Measurements from ENCODE around the gene DOCK4.

The DOCK4 gene

GRCh38 chr7:112064627-112065385 lies 141.4 kb downstream of the DOCK4 start:
- no peaks in the 10 kb centered on the region for H3K9me3 ChIP-seq (ENCODE audit: control insufficient read depth, insufficient read depth, low read length)
- H3K27me3 ChIP-seq (ENCODE audit: control insufficient read depth, insufficient read depth, low read length): no peaks in the 10 kb centered on the region
- no peaks in the 10 kb centered on the region for H3K36me3 ChIP-seq (ENCODE audit: control insufficient read depth, insufficient read depth, low read length)
- H3K4me3 ChIP-seq (ENCODE audit: low read depth, low read length): no peak overlapping the region
- H3K4me1 ChIP-seq (ENCODE audit: control insufficient read depth, insufficient read depth, low read length): peaks cover 4% of the 10 kb centered on the region
- no peak overlapping the region for H3K9ac ChIP-seq (ENCODE audit: low read depth, low read length)

- Histone ChIP-seq H3K9ac (ENCODE audit: low read depth, low read length) (no peak overlapping the region), H3K36me3 (ENCODE audit: control insufficient read depth, insufficient read depth, low read length) (no peaks in the 10 kb centered on the region), H3K9me3 (ENCODE audit: control insufficient read depth, insufficient read depth, low read length) (no peaks in the 10 kb centered on the region), H3K4me1 (ENCODE audit: control insufficient read depth, insufficient read depth, low read length) (peaks cover 4% of the 10 kb centered on the region), H3K27me3 (ENCODE audit: control insufficient read depth, insufficient read depth, low read length) (no peaks in the 10 kb centered on the region), H3K4me3 (ENCODE audit: low read depth, low read length) (no peak overlapping the region)
Measured at GRCh38 chr7:112063974-112064373, 142.2 kb downstream of the DOCK4 start.

GRCh38 chr7:112061051-112061450 lies 145.1 kb downstream of the DOCK4 start:
- peaks cover 4% of the 10 kb centered on the region for H3K4me1 ChIP-seq (ENCODE audit: control insufficient read depth, insufficient read depth, low read length)
- H3K36me3 ChIP-seq (ENCODE audit: control insufficient read depth, insufficient read depth, low read length): no peaks in the 10 kb centered on the region
- H3K27me3 ChIP-seq (ENCODE audit: control insufficient read depth, insufficient read depth, low read length): no peaks in the 10 kb centered on the region
- no peak overlapping the region for H3K4me3 ChIP-seq (ENCODE audit: low read depth, low read length)
- H3K9me3 ChIP-seq (ENCODE audit: control insufficient read depth, insufficient read depth, low read length): no peaks in the 10 kb centered on the region
- no peak overlapping the region for H3K9ac ChIP-seq (ENCODE audit: low read depth, low read length)

GRCh38 chr7:112060625-112061024 lies 145.6 kb downstream of the DOCK4 start:
- peaks cover 4% of the 10 kb centered on the region for H3K4me1 ChIP-seq (ENCODE audit: control insufficient read depth, insufficient read depth, low read length)
- no peaks in the 10 kb centered on the region for H3K36me3 ChIP-seq (ENCODE audit: control insufficient read depth, insufficient read depth, low read length)
- H3K4me3 ChIP-seq (ENCODE audit: low read depth, low read length): no peak overlapping the region
- H3K27me3 ChIP-seq (ENCODE audit: control insufficient read depth, insufficient read depth, low read length): no peaks in the 10 kb centered on the region
- no peak overlapping the region for H3K9ac ChIP-seq (ENCODE audit: low read depth, low read length)
- no peaks in the 10 kb centered on the region for H3K9me3 ChIP-seq (ENCODE audit: control insufficient read depth, insufficient read depth, low read length)

GRCh38 chr7:112059675-112060074 lies 146.5 kb downstream of the DOCK4 start:
- no peak overlapping the region for H3K4me3 ChIP-seq (ENCODE audit: low read depth, low read length)
- no peaks in the 10 kb centered on the region for H3K9me3 ChIP-seq (ENCODE audit: control insufficient read depth, insufficient read depth, low read length)
- peaks cover 4% of the 10 kb centered on the region for H3K4me1 ChIP-seq (ENCODE audit: control insufficient read depth, insufficient read depth, low read length)
- no peaks in the 10 kb centered on the region for H3K36me3 ChIP-seq (ENCODE audit: control insufficient read depth, insufficient read depth, low read length)
- H3K27me3 ChIP-seq (ENCODE audit: control insufficient read depth, insufficient read depth, low read length): no peaks in the 10 kb centered on the region
- H3K9ac ChIP-seq (ENCODE audit: low read depth, low read length): no peak overlapping the region

GRCh38 chr7:112058686-112059085 lies 147.5 kb downstream of the DOCK4 start:
- H3K9ac ChIP-seq (ENCODE audit: low read depth, low read length): no peak overlapping the region
- H3K9me3 ChIP-seq (ENCODE audit: control insufficient read depth, insufficient read depth, low read length): no peaks in the 10 kb centered on the region
- no peak overlapping the region for H3K4me3 ChIP-seq (ENCODE audit: low read depth, low read length)
- no peaks in the 10 kb centered on the region for H3K27me3 ChIP-seq (ENCODE audit: control insufficient read depth, insufficient read depth, low read length)
- H3K36me3 ChIP-seq (ENCODE audit: control insufficient read depth, insufficient read depth, low read length): no peaks in the 10 kb centered on the region
- peaks cover 4% of the 10 kb centered on the region for H3K4me1 ChIP-seq (ENCODE audit: control insufficient read depth, insufficient read depth, low read length)

GRCh38 chr7:112056409-112056808 lies 149.8 kb downstream of the DOCK4 start:
- Histone ChIP-seq H3K9ac (ENCODE audit: low read depth, low read length) (no peak overlapping the region), H3K4me3 (ENCODE audit: low read depth, low read length) (no peak overlapping the region), H3K4me1 (ENCODE audit: control insufficient read depth, insufficient read depth, low read length) (peaks cover 4% of the 10 kb centered on the region), H3K27me3 (ENCODE audit: control insufficient read depth, insufficient read depth, low read length) (no peaks in the 10 kb centered on the region), H3K9me3 (ENCODE audit: control insufficient read depth, insufficient read depth, low read length) (no peaks in the 10 kb centered on the region), H3K36me3 (ENCODE audit: control insufficient read depth, insufficient read depth, low read length) (no peaks in the 10 kb centered on the region)

GRCh38 chr7:112053737-112054069 lies 152.5 kb downstream of the DOCK4 start:
- no peak overlapping the region for H3K4me3 ChIP-seq (ENCODE audit: low read depth, low read length)
- no peaks in the 10 kb centered on the region for H3K27me3 ChIP-seq (ENCODE audit: control insufficient read depth, insufficient read depth, low read length)
- no peaks in the 10 kb centered on the region for H3K36me3 ChIP-seq (ENCODE audit: control insufficient read depth, insufficient read depth, low read length)
- no peaks in the 10 kb centered on the region for H3K9me3 ChIP-seq (ENCODE audit: control insufficient read depth, insufficient read depth, low read length)
- H3K9ac ChIP-seq (ENCODE audit: low read depth, low read length): no peak overlapping the region
- no peaks in the 10 kb centered on the region for H3K4me1 ChIP-seq (ENCODE audit: control insufficient read depth, insufficient read depth, low read length)

- H3K4me3 ChIP-seq (ENCODE audit: low read depth, low read length): no peak overlapping the region
- H3K36me3 ChIP-seq (ENCODE audit: control insufficient read depth, insufficient read depth, low read length): no peaks in the 10 kb centered on the region
- no peaks in the 10 kb centered on the region for H3K9me3 ChIP-seq (ENCODE audit: control insufficient read depth, insufficient read depth, low read length)
- H3K4me1 ChIP-seq (ENCODE audit: control insufficient read depth, insufficient read depth, low read length): no peaks in the 10 kb centered on the region
- no peaks in the 10 kb centered on the region for H3K27me3 ChIP-seq (ENCODE audit: control insufficient read depth, insufficient read depth, low read length)
- no peak overlapping the region for H3K9ac ChIP-seq (ENCODE audit: low read depth, low read length)
Measured at GRCh38 chr7:112052993-112053736, 153.0 kb downstream of the DOCK4 start.

GRCh38 chr7:112052498-112052897 lies 153.7 kb downstream of the DOCK4 start:
- Histone ChIP-seq H3K4me3 (ENCODE audit: low read depth, low read length) (no peak overlapping the region), H3K27me3 (ENCODE audit: control insufficient read depth, insufficient read depth, low read length) (no peaks in the 10 kb centered on the region), H3K36me3 (ENCODE audit: control insufficient read depth, insufficient read depth, low read length) (no peaks in the 10 kb centered on the region), H3K9ac (ENCODE audit: low read depth, low read length) (no peak overlapping the region), H3K4me1 (ENCODE audit: control insufficient read depth, insufficient read depth, low read length) (no peaks in the 10 kb centered on the region), H3K9me3 (ENCODE audit: control insufficient read depth, insufficient read depth, low read length) (no peaks in the 10 kb centered on the region)

- no peak overlapping the region for H3K9ac ChIP-seq (ENCODE audit: low read depth, low read length)
- H3K4me3 ChIP-seq (ENCODE audit: low read depth, low read length): no peak overlapping the region
- no peaks in the 10 kb centered on the region for H3K4me1 ChIP-seq (ENCODE audit: control insufficient read depth, insufficient read depth, low read length)
- H3K27me3 ChIP-seq (ENCODE audit: control insufficient read depth, insufficient read depth, low read length): no peaks in the 10 kb centered on the region
- no peaks in the 10 kb centered on the region for H3K36me3 ChIP-seq (ENCODE audit: control insufficient read depth, insufficient read depth, low read length)
- no peaks in the 10 kb centered on the region for H3K9me3 ChIP-seq (ENCODE audit: control insufficient read depth, insufficient read depth, low read length)
Measured at GRCh38 chr7:112050250-112050881, 155.8 kb downstream of the DOCK4 start.
